Measurements from ENCODE around the gene TESPA1.
"Not testable (repeated sequence)": the region's sequence is repeated elsewhere in the genome, so short reads cannot be mapped to it uniquely, and the experiment has no call there.

Gene TESPA1

DNA sequence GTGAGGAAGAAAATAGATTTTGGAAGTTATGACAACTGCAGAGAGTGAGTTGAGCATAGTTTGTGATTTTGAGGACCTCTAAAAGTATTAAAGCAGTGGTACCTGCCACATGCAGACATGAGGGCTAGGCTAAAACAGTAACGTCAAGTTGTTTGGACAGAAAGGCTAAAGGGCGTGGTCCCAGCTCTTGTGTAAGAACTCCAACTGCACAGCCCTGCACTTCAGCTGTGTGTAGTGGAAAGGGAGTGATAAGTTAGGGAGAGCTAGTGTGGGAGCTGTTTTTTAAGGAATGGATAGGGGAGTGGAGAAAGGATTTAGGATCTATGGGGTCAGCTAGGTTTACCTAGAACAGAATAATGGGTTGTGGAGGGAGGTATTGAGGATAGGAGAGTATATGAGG is 39.5 kb downstream of the TESPA1 start:
- DNase-seq: no peak

DNA sequence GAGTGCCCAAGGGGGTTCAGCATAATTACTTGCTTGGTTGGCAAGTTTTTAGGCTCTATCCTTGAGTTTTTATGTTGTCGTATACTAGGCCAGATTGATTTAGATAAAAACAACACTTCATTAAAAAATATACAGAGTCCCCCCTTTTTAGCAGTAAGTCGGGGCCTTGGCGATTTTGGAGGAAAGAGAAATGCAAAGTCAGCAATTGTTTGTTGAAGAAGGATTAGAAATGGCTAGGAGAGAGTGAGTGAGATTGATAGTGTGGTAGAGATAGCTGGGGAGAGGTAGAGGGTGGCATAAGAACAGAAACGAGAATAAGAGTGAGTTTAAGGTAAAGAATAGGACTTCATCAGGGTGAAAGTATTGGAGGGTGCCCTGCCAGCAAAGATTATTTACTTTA is 41.3 kb downstream of the TESPA1 start:
- not testable (repeated sequence) for DNase-seq

DNA sequence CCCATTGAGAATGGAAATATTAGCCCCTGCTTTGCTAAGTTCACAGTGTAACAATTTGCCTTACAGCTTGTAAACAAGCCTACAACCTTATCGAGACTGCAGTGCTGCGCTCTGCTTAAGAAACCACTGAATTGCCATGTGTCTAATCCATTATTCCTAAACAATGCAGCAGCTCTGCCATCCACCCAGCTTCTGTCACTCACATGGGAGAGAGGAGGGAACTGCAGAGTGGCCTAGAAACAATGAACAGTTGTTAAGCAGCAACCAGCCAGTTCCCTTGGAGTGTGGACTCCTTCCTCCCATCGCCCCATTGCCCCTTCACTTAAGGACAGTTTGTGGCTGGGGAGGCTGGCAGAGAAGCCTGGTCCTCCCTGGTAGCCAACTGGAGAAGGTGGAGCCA is 42.9 kb downstream of the TESPA1 start:
- no peak for DNase-seq

DNA sequence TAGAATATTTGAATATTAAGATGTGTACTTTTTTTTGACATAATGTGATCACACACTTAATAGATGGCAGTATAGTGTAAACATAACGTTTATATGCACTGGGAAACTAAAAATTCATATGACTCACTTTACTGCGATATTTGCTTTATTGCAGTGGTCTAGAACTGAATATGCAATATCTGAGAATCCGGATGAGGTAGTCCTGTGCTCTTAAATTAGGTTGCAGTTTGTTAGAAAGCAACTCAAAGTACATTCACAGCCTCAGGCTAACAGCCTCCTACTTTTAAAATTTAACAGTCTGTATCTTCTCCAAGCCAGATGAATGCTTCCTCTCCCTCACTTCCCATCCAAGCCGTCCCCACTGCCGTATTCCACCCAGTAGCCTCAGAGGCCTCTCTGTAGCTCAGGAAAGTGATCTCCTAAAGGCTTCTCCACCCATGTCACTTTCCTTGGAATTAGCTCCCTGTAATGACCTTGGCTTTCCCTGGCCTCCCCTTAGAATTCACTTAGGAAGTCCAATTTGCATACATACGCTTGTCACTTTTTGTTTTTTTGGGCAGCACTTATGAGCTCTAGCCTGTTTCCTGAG is 43.7 kb downstream of the TESPA1 start:
- no peak for DNase-seq

DNA sequence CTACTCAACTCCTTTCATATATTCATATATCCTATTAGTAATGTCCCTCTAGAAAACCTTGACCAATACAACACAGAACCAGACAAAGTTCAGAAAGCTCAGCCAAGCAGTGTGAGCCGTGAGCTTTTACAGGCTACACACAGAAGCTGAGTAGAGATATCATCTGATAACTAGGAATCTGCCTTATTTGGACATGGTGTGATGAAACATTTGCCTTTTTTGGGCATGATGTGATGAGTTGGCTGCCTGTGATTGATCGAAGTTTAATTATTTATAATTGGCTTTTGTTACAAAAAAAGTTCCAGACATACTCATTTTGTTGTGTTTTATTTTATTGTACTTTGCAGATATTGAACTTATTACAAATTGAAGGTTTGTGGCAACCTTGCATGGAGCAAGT is 46.6 kb downstream of the TESPA1 start:
- DNase-seq: no peak

DNA sequence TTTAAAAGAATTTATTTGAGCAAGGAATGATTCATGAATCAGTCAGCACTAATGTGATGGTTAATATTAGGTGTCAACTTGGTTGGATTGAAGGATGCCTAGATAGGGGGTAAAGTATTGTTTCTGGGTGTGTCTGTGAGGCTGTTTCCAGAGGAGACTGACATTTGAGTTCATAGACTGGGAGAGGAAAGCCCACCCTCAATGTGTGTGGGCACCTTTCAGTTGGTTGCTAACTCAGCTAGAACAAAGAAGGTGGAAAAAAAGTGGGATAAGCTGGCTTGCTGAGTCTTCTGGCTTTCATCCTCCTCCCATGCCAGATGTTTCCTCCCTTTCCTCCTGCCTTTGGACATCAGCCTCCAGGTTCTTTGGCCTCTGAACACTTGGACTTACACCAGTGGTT is 47.2 kb downstream of the TESPA1 start:
- no peak for DNase-seq

DNA sequence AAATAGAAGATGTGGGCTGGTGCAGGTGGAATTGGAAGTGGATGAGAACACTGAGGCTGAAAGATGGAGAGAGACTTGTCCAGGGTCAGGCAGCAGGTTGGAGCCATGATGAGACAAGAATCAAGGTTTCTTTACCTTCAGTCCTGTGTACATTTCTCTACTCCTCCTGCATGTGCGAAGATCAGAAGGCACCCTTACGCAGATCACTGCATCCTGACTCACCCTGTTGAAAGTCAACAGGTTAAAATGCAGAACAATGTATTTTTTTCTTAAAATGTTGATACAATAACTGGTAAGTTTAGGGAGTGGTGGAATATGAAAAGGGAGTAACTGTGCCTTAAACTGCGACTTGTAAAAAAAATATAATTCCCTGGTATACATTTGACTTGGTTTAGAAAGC is 47.8 kb downstream of the TESPA1 start:
- DNase-seq: no peak

DNA sequence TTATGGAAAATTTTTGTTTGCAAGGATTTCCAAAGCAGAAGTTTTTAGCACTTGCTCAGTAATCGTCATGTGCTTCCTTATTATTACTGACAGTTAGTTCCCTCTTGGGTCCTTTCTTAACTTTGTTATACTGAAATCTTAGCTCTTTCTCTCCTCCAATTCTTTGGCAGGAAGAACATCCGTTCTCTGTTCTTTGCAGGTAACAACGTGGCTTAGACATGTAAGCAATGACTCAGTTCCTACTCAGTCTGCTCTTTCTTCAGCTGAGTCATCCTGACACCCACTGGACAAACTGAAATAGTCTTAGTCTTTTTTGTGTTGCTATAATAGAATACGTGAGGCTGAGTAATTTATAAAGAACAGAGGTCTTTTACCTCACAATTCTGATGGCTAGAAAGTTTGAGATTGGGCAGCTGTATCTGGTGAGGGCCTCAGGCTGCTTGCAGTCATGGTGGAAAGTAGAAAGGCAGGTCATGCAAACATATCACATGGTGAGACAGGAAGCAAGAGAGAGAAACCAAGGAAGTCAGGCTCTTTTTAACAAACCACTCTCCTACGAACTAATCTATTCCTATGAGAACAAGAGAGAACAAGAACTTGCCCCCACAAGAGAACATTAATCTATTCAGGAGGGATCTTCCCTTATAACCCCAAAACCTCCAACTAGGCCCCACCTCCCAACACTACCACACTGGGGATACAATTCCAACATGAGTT is 49.2 kb downstream of the TESPA1 start:
- no peak for DNase-seq

DNA sequence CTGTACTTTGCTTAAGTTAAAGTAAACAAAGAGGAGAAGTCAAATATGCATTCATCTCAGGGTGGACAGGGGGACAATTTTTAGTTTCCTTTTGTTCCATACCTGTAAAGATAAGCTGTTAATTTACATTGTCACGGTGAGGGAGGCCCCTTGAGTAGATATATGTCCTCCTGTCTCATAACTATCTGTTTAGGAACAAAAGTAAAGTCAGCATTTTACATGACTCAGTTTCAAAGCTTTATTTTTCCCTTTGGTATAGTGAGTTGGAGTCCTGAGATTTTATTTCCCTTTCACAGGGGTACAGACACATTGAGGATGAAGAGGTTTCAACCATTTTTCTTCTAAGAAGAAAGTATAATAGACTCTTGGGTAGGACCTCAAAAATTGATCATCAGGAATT is 50.1 kb downstream of the TESPA1 start:
- no peak for DNase-seq

DNA sequence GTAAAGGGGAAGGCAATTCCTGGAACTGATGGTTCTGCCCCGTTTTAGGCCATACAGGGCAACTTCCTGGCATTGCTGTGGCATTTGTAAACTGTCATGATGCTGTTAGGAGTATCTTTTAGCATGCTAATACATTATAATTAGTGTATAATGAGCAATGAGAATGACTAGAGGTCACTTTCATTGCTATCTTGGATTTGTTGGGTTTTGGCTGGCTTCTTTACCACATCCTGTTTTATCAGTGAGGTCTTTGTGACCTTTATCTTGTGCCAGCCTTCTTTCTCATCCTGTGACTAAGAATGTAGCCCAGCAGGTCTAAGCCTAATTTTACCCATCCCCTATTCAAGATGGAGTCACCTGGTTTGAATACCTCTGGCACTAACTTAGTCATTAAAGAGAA is 51.2 kb downstream of the TESPA1 start:
- no peak for DNase-seq

DNA sequence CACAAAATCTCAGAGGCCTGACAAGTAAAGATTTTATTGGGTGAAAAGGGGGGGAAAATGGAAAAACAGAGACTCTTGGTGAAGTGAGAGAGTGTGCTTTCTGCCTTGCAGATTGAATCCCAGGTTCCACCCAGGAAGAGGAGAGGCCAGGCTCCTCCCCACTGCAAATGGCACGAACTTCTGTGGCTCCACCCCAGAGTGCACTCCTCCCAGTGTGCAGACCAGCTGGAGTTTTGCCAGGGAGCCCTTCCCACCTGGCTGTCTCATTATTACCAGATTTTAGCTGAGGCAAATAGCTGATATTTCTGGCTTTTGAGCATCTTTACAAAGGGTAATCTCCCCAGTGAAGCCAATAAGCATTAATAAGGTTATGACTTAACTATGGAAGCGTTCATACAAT is 51.9 kb downstream of the TESPA1 start:
- DNase-seq: no peak

DNA sequence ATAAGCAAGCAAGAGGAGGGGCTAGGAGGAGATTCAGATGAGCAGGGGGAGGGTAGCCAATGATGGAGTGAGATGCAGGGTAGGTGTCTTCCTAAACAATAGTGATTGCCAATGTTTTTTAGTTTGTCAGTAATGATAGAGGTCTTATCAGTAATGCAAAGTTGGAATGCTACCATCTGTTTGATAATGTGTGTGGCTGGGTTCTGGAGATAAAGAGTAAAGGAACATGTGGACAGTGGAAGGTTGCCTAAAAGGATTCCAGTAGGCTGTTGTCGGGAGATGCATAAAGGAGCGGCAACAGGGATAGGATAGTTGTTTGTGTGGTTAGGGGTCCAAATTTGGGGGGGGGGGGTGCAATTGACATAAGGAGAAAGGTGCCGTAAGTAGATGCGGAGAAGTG is 52.5 kb downstream of the TESPA1 start:
- no peak for DNase-seq

DNA sequence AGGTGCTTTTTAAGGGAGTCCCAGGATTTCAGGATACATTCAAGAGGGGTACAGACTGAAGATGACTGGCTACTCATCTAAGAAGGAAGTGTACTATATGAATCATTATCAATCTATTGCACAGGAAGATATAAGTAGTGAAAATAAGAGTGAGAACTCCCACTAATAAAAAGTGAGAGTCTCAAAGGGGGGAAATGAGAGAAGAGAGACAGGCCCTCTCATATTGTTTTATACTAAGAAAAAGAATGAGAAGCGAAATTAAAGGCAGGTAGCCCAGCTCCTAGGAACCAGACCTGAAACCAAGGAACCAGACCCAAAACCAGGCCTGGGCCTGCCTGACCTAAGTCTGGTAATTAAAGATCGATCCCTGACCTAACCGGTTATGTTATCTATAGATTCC is 54.6 kb downstream of the TESPA1 start:
- no peak for DNase-seq

DNA sequence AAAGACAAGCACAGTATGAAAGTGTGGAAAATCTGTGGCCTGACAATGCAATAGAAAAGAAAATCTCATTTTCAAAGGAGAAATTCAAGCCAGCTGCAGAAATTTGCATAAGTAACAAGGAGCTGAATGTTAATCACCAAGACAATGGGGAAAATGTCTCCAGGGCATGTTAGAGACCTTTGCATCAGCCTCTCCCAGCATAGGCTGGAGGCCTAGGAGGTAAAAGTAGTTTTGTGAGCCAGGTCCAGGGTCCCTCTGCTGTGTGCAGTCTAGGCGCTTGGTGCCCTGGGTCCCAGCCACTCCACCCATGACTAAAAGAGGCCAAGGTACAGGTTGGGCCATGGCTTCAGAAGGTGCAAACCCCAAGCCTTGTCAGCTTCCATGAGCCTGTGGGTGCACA is 58.3 kb downstream of the TESPA1 start:
- no peak for DNase-seq

DNA sequence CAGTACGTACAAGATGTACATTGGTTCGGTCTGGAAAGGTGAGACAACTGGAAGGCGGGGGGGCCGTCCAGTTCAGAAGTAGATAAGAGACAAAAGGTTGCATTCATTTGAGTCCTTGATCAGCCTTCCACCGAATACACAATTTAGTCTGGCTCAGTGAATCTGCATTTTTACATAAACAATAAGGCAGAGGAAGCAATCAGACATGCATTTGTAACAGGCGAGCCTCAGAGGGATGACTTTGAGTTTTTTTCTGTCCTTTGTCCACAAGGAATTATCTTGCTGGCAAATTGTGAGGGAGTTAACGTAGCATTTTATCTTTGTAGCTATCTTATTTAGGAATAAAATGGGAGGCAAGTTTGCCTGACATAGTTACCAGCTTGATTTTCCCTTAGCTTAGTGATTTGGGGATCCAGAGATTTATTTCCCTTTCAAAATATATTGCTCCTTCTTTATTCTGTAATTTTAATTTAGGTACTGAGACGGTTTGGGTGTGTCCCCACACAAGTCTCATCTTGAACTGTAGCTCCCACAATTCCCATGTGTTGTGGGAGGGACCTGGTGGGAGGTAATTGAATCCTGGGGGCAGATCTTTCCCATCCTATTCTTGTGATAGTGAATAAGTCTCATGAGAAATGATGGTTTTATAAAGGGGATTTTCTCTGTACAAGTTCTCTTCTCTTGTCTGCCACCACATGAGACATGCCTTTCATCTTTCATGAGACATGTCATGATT is 59.4 kb downstream of the TESPA1 start:
- DNase-seq: no peak

DNA sequence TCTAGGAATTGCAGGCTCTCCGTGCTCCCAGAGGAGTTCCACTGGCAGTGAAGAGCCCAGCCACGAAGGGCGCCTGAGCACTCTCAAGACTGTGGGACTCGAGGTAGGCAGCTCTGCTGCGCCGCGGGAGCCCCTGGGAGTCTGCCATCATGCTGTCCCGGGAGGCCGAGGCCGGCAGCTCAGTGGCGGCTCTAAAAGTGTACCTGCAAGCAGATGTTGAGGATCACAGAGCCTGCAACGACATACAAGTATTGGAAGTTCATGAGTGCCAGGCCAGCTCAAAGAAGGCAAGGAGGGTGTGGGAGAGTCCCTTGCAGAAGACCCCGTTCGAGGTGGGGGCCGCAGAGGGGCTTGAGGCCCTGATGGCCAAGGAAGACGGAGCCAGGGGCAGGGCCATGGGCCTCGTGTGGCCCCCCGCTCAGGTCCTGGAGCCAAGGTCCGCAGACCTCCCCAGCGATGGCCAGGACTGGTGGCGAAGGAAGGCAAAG is 67.5 kb downstream of the TESPA1 start:
- no peak for DNase-seq

All from NCI-H526 (cell line).